SU-DHL-6 (cell line): ENCODE results near the gene SH3BGRL3.

Experiments
- H2AFZ ChIP-seq: fragments of 200-600 bp; sonication (generic); 2 replicates; pipeline ENCODE4 v1.6.1; 2014; ENCODE audit warnings: low read depth, mild to moderate bottlenecking, moderate library complexity, mixed read lengths, antibody characterized with exemption, low read length; ENCODE audit not compliant: severe bottlenecking
- H3F3A ChIP-seq: fragments of 200-600 bp; shearing (Covaris generic); 2 replicates; pipeline ENCODE4 v1.6.0; 2016; ENCODE audit warnings: antibody characterized with exemption, mild to moderate bottlenecking; ENCODE audit not compliant: insufficient read depth
- H3K27ac ChIP-seq: fragments of 200-600 bp; sonication (generic); 2 replicates; pipeline ENCODE4 v1.5.1; 2016; ENCODE audit warnings: low read depth, mild to moderate bottlenecking, low read length, moderate library complexity, mixed read lengths
- H3K27me3 ChIP-seq: fragments of 200-600 bp; sonication (generic), shearing (Covaris generic); 2 replicates; pipeline ENCODE4 v1.6.0; 2014; ENCODE audit warnings: mild to moderate bottlenecking, low read length
- H3K36me3 ChIP-seq: fragments of 200-600 bp; sonication (generic); 2 replicates; pipeline ENCODE4 v1.6.1; 2014; ENCODE audit warnings: mild to moderate bottlenecking, low read length, mixed read lengths
- H3K4me2 ChIP-seq: fragments of 300-600, 200-600 bp; shearing (Covaris generic), sonication (generic); 2 replicates; pipeline ENCODE4 v1.6.0; 2014; ENCODE audit warnings: low read length, low read depth, mild to moderate bottlenecking; ENCODE audit not compliant: poor library complexity, severe bottlenecking
- H3K4me3 ChIP-seq: fragments of 200-600 bp; sonication (generic); 2 replicates; pipeline ENCODE4 v1.5.1; 2014; ENCODE audit warnings: antibody characterized with exemption, low read length, mild to moderate bottlenecking, mixed read lengths; ENCODE audit not compliant: insufficient read depth, poor library complexity, severe bottlenecking
- H3K79me2 ChIP-seq: fragments of 200-600 bp; sonication (generic); 2 replicates; pipeline ENCODE4 v1.6.1; 2014; ENCODE audit warnings: mild to moderate bottlenecking, low read length, moderate library complexity; ENCODE audit not compliant: insufficient read depth
- H3K9ac ChIP-seq: fragments of 200-600 bp; sonication (generic); 2 replicates; pipeline ENCODE4 v1.7.0; 2014; ENCODE audit warnings: mild to moderate bottlenecking, low read length
- H3K9me2 ChIP-seq: fragments of 200-600 bp; sonication (generic); replicated peaks from 2 replicates; pipeline ENCODE4 v1.6.1; 2014; ENCODE audit warnings: low read length; ENCODE audit not compliant: insufficient read depth
- H3K9me3 ChIP-seq: fragments of 200-600 bp; sonication (generic); 2 replicates; pipeline ENCODE4 v1.6.1; 2014; ENCODE audit warnings: low read length, mixed read lengths; ENCODE audit not compliant: insufficient read depth
- H4K20me1 ChIP-seq: fragments of 200-600 bp; sonication (generic); 2 replicates; pipeline ENCODE4 v1.6.1; 2014; ENCODE audit warnings: low read depth, mild to moderate bottlenecking, antibody characterized with exemption, low read length, moderate library complexity, mixed read lengths
- EZH2phosphoT487 ChIP-seq: fragments of 200-600 bp; sonication (generic), shearing (Covaris generic); conservative IDR thresholded peaks from 2 replicates; pipeline ENCODE4 v1.6.1; 2018; ENCODE audit warnings: mild to moderate bottlenecking, antibody characterized with exemption, low read length, moderate library complexity, mixed read lengths
- TF ChIP-seq, protein P1 (sequence below): fragments of 200-600 bp; sonication (generic); IDR thresholded peaks from one replicate; pipeline ENCODE4 v1.5.1; 2017; ENCODE audit warnings: antibody characterized with exemption, mild to moderate bottlenecking, low read length, moderate library complexity; ENCODE audit not compliant: insufficient read depth, poor library complexity, severe bottlenecking

SH3BGRL3 gene

GRCh38 chr1:26322042-26322331 lies 42.1 kb downstream of the SH3BGRL3 start:
- Histone ChIP-seq H3K27ac (no peak overlapping the region), H3K9me3 (no peaks in the 10 kb centered on the region), H3K9ac (0 out of 2 replicates have a peak overlapping the region, but pooled peaks have one; percentile 1), H3K36me3 (peaks cover 4% of the 10 kb centered on the region; the same call in 1 of the 2 replicates), H3K4me2 (no peak overlapping the region), H4K20me1 (no peaks in the 10 kb centered on the region), H3K27me3 (no peaks in the 10 kb centered on the region), H3K9me2 (no peaks in the 10 kb centered on the region), H3K4me3 (no peak overlapping the region), H3F3A (peaks cover 38% of the 10 kb centered on the region), H2AFZ (no peak overlapping the region), H3K79me2 (peaks cover 19% of the 10 kb centered on the region)
- TF ChIP-seq EZH2phosphoT487 = no peak
- TF ChIP-seq, protein P1, sequence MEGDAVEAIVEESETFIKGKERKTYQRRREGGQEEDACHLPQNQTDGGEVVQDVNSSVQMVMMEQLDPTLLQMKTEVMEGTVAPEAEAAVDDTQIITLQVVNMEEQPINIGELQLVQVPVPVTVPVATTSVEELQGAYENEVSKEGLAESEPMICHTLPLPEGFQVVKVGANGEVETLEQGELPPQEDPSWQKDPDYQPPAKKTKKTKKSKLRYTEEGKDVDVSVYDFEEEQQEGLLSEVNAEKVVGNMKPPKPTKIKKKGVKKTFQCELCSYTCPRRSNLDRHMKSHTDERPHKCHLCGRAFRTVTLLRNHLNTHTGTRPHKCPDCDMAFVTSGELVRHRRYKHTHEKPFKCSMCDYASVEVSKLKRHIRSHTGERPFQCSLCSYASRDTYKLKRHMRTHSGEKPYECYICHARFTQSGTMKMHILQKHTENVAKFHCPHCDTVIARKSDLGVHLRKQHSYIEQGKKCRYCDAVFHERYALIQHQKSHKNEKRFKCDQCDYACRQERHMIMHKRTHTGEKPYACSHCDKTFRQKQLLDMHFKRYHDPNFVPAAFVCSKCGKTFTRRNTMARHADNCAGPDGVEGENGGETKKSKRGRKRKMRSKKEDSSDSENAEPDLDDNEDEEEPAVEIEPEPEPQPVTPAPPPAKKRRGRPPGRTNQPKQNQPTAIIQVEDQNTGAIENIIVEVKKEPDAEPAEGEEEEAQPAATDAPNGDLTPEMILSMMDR = no peak

DNA sequence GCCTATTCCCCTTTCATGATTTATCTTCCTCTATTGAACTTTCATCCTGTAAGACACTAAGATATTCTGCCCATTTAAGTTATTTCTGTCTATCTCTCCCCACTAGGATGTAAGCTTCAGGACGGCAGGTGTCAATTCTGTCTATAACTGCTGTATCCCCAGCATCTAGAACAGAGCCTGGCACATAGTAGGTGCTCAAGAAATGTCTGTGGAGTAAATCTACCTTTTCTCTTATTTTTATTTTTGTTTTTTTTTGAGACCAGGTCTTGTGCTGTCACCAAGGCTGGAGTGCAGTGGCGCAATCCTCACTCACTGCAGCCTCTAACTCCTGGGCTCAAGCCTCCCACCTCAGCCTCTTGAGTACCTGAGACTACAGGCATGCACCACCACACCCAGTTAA lies 43.5 kb downstream of the SH3BGRL3 start:
- Histone ChIP-seq H3K27ac (no peak overlapping the region), H3K79me2 (peaks cover 6% of the 10 kb centered on the region), H3K9me3 (no peaks in the 10 kb centered on the region), H3K36me3 (peaks cover 4% of the 10 kb centered on the region; the same call in 1 of the 2 replicates), H3K9me2 (no peaks in the 10 kb centered on the region), H2AFZ (no peak overlapping the region), H3K27me3 (no peaks in the 10 kb centered on the region), H3K4me3 (no peak overlapping the region), H3K9ac (no peak overlapping the region), H3K4me2 (no peak overlapping the region), H4K20me1 (no peaks in the 10 kb centered on the region), H3F3A (peaks cover 25% of the 10 kb centered on the region)
- no peak for TF ChIP-seq EZH2phosphoT487
- TF ChIP-seq, protein P1 = no peak

DNA sequence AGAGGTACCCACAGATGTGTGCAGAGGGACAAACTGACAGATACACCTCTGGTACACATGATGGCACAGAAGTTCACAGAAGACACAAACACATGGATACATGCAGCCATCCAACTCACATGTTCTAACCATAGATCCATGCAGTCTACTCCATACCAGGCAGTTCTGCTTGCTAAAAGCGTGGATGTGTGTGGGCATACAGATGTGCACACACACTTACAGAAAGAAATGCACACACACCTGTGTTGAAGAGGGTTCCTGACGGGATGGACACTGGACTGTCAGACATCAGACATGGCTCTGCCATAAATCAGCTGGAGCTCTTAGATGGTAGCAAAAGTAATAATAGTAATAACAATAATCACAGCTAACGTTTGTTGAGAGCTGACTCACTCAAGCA lies 44.7 kb downstream of the SH3BGRL3 start:
- no peaks in the 10 kb centered on the region for H3K27me3 ChIP-seq
- no peaks in the 10 kb centered on the region for H3K9me3 ChIP-seq
- no peak overlapping the region for H3K9ac ChIP-seq
- TF ChIP-seq, protein P1 = no peak
- TF ChIP-seq EZH2phosphoT487 = no peak
- H4K20me1 ChIP-seq = no peaks in the 10 kb centered on the region
- no peaks in the 10 kb centered on the region for H3K9me2 ChIP-seq
- H2AFZ ChIP-seq = no peak overlapping the region
- H3K27ac ChIP-seq = no peak overlapping the region
- no peaks in the 10 kb centered on the region for H3K79me2 ChIP-seq
- no peak overlapping the region for H3K4me3 ChIP-seq
- no peak overlapping the region for H3K4me2 ChIP-seq
- H3K36me3 ChIP-seq = peaks cover 4% of the 10 kb centered on the region; the same call in 1 of the 2 replicates
- H3F3A ChIP-seq = peaks cover 19% of the 10 kb centered on the region
